Placental pericyte (primary cell): Measurements from ENCODE around the gene MBOAT7. TPM values are rescaled to one million over a fixed set of nuclear protein-coding genes. Genes with fewer than 3 reads are reported as not detected.

Experiments
- total RNA-seq: library from RNA; depleted of rRNA; stranded (reverse); fragments of >200 nt; gene quantifications from 2 replicates; pipeline ENCODE4 v1.2.3, GENCODE V29; 2012

The MBOAT7 gene, protein sequence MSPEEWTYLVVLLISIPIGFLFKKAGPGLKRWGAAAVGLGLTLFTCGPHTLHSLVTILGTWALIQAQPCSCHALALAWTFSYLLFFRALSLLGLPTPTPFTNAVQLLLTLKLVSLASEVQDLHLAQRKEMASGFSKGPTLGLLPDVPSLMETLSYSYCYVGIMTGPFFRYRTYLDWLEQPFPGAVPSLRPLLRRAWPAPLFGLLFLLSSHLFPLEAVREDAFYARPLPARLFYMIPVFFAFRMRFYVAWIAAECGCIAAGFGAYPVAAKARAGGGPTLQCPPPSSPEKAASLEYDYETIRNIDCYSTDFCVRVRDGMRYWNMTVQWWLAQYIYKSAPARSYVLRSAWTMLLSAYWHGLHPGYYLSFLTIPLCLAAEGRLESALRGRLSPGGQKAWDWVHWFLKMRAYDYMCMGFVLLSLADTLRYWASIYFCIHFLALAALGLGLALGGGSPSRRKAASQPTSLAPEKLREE
- total RNA-seq: 64.3 and 77.5 TPM in 2 replicates

DNA sequence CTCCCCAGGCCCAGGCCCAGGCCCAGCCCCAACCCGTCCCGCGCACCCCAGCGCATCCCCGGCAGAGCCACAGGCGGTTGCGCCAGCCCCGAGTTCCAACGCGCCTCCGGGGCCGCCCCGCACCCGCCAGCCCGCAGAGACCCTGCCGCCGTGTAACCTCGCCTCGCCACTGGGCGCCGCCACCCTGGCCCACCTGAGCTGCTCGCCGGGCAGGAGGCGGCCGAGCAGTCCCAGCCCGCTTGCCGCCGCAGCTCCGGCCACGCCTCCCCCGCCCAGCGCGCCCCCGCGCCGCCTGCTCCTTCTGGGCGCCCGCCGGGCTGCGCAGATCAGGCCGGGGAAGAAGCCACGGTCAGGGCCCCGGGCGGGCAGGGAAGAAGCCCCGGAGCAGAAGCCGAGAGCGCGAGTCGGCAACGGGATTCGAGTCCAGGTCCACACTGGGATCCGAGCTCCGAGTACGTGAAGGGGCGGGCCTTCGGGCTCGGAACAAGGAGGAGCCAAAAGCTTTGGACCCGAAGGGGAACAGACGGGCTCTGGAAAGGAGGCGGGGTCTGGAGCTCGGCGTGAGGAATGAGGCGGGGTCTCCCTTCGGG is at the start of gene MBOAT7:
Gene MBOAT7, minus strand, starts transcription at position 436 of the 590 bp plus-strand sequence. CDS start 1,072 bp downstream, outside the sequence.

DNA sequence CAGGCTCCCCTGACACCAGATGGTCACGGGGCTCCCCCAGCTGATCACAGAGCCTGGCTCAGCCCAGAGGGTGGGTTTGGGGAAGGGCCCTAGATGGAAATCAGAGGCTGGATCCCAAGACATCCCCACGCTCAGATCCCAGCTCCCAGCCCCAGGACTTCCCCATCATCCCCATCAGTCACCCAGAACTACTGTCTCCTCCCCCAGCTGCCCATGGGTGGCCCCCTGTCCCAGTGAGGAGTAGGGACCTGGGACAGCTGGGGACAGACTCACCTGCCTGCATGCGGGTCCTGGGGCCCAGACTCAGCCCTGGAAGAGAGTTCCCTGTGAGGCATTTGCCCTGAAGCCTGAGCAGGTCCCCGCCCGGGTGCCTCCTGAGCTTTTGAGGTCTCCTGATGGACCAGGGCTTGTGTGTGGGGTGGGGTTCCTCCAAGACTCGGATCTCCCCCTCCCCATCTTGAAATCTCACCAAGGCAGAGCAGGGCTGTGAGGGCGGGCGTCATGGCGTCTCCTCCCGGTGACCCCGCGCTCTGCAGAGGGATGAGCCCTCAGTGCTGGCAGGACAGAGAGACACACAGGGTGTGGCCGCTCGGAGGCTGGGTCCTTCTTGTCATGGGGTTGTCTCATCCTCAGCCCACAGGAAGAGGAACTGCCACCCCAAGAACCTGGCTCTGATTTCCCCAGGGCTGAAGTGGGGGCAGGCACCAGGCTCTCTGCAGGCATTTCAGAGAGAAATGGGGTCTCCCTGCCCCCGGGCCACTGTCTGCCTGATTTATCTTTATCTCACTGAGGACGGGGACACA is 33.3 kb upstream of the MBOAT7 start, which contains the start of gene LILRB3:
Gene LILRB3, minus strand, starts transcription at position 534 of the 803 bp plus-strand sequence. Its CDS starts 31 bp downstream, at position 503.

DNA sequence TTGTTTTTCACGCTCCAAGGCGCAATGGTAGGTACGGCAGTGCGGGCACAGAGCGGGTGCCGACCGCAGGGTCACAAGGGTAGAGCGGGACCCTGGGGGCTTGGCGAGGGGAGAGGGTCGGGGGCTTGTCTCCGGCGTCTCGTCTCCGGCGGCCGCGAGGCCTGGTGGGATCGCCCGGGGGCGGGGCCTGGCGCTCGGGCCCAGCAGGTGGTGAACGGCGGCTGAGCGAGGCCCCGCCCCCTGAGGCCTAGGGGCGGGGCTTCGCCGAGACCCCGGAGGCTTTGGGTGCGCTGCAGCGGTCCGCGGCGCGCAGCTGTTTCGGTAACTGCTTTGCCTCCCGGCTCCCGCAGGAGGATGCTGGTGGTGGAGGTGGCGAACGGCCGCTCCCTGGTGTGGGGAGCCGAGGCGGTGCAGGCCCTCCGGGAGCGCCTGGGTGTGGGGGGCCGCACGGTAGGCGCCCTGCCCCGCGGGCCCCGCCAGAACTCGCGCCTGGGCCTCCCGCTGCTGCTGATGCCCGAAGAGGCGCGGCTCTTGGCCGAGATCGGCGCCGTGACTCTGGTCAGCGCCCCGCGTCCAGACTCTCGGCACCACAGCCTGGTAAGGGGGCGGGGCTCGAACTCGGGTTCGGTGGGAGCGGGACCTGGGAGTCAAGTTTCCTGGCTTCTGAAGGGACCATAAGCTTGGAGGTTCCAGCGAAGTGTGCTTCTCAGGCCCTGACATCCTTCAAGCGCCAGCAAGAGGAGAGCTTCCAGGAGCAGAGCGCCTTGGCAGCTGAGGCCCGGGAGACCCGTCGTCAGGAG is 1.8 kb upstream of the MBOAT7 start, which contains the start of gene TSEN34:
Gene TSEN34, plus strand, starts transcription at position 298 of the 800 bp plus-strand sequence. Its CDS starts 57 bp downstream, at position 355.

DNA sequence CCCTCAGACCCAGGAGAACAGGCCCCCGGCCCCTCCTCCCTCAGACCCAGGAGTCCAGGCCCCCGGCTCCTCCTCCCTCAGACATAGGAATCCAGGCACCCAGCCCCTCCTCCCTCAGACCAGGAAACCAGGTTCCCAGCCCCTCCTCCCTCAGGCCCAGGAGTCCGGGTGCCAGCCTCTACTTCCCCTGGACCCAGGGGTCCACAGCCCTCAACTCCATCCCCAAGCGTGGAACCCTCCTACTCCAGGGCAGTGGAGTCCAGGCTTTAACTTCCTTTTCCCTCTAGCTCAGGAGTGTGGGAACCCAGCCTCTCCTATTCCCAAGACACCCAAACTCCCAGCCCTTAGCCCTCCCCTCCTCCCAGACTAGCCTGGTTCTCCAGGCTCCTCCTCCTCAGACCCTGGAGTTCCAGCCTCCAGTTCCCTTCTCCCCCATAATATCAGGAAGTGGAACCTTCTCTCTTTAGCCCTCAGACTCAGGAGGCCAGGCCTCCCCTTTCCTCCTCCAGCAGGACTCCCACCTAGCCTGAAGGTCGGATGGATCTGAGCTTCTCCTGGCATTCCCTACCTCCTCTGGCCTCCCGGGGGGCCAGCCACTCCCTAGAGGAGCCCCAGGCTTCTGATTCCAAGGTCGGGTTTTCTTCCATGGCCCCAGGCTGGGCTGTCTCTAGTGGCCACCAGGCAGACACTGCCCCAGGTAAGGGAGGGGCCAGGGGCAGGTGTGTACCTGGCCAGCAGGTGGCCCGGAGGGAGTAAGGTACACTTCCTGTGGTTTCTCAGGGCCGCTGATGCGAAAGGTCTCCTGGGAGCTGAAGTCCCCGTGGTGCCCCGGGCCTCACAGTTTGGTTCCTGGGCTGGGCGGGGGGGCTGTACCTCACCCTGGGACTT is 16.7 kb downstream of the MBOAT7 start, which contains the start of gene TMC4:
Gene TMC4, minus strand, starts transcription at position 690 of the 888 bp plus-strand sequence. Its CDS starts 43 bp downstream, at position 647.

DNA sequence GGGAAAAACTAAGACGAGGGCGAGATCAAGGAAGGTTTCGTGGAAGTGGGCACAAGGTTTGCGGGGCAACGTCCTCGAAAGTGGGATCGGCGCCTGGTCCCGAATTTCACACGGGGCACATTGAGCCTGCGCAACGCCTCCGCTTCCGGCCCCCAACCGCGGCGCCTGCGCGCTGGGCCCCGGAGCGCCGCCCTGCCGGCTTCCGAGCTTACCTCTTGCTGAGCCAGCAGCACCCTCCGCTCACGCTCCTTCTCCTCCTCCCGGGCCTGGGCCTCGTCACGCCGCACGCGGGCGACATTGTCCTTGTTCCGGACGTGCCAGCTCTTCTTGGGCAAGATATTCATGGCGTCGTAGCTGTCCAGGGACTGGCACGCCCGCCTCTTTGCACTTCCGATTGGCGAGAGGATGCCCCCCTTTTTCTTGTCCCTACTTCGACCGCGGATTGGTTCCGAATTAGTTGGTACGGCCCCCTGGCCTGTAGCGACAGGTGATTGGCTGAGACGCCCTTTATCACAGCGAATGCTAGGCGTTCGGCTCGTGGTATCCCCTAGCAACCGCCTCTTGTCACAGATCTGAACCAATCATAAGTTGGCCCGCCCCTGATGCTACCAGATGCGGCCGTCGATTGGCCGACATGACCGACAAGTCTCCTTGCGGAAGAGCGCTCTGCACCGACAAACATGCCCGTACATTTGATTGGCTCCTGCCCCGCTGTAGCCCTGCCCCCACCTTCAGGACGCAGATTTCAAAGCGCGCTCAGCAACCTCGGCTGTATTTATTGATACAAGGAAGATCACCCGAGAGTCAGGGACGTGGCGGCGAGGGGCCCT is 29.8 kb downstream of the MBOAT7 start, which contains the start of gene LENG1:
Gene LENG1, minus strand, starts transcription at position 370 of the 830 bp plus-strand sequence. Its CDS starts 26 bp downstream, at position 344.

DNA sequence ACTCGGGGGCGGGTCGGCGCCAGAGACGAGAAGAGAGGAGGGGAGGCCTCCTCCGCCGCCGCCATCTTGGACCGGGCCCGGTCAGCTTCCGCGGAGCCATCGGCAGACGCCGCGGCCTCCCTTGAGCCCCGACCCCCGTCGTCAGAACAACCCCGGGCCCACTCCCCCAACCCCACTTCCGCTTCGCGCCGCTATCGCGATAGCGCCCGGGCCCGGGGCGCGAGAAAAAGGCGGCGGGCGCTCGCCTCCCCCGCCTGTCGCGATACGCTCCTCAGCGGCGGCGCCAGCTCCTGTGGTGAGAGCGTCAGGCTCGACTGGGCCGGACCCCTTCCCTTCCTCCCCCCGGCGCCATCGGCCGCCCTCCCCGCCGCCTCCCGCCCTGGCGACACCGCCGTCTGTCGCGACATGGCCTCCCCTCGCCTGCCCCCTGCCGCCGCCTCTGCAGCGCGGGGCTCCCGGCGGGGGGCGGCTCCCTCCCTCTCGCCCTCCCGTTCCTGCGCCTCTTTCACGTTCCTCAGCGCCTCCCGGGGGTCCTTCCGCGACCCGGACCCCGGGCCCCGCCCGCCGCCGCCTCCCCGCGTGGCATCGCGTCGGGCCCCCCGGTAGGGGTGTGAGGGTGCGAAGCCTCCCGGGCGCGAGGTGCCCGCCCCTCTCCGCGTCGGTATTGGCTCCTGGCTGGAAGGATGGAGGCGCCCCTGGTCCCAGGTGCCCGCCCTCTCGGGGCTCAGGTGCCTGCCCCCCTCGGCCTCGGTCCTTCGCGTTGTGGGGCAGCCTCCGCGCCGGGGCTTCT is 51.5 kb downstream of the MBOAT7 start, which contains the start of gene CNOT3:
Gene CNOT3, plus strand, starts transcription at position 64 of the 790 bp plus-strand sequence. CDS start 5,217 bp downstream, outside the sequence.

Other genes with a start within 250 kb of the MBOAT7 start
- gene CACNG8, start 226.6 kb downstream of the MBOAT7 start, total RNA-seq: 0.43 and 0.66 TPM in 2 replicates
- gene CACNG6, start 197.9 kb downstream of the MBOAT7 start, total RNA-seq: 3.7 and 4.0 TPM in 2 replicates
- gene VSTM1, start 125.7 kb downstream of the MBOAT7 start, total RNA-seq: not detected in 2 replicates
- not detected in 2 replicates for gene TARM1, start 108.2 kb downstream of the MBOAT7 start, total RNA-seq
- 0.86 and 2.8 TPM in 2 replicates for gene OSCAR, start 88.8 kb downstream of the MBOAT7 start, total RNA-seq
- gene NDUFA3, start 86.7 kb downstream of the MBOAT7 start, total RNA-seq: 7.0 and 12.9 TPM in 2 replicates
- gene TFPT, start 73.9 kb downstream of the MBOAT7 start, total RNA-seq: 15.2 and 21.9 TPM in 2 replicates
- gene PRPF31, start 73.8 kb downstream of the MBOAT7 start, total RNA-seq: 53.8 and 69.1 TPM in 2 replicates
- 11.9 and 28.7 TPM in 2 replicates for gene CNOT3, start 51.8 kb downstream of the MBOAT7 start, total RNA-seq
- 3.3 and 8.1 TPM in 2 replicates for gene LENG1, start 29.9 kb downstream of the MBOAT7 start, total RNA-seq
- gene TMC4, start 16.4 kb downstream of the MBOAT7 start, total RNA-seq: not detected in 2 replicates
- gene TSEN34, start 1.7 kb upstream of the MBOAT7 start, total RNA-seq: 78.5 and 93.9 TPM in 2 replicates
- gene RPS9, start 11.3 kb upstream of the MBOAT7 start, total RNA-seq: 1,175 and 2,475 TPM in 2 replicates
- gene LILRB3, start 33.4 kb upstream of the MBOAT7 start, total RNA-seq: not detected in 2 replicates
- gene LILRA6, start 53.2 kb upstream of the MBOAT7 start, total RNA-seq: not detected in 2 replicates
- gene LILRB5, start 67.7 kb upstream of the MBOAT7 start, total RNA-seq: not detected in 2 replicates
- gene LILRB2, start 91.5 kb upstream of the MBOAT7 start, total RNA-seq: not detected in 2 replicates
- gene LILRA5, start 123.6 kb upstream of the MBOAT7 start, total RNA-seq: not detected in 2 replicates
- gene LILRA4, start 149.6 kb upstream of the MBOAT7 start, total RNA-seq: not detected in 2 replicates
- gene LAIR1, start 175.4 kb upstream of the MBOAT7 start, total RNA-seq: not detected in 2 replicates
- not detected in 2 replicates for gene TTYH1, start 225.9 kb upstream of the MBOAT7 start, total RNA-seq